SK-N-MC (cell line): ENCODE measurements around the gene PPM1K.

ENCODE experiments used
- DNase-seq: peaks from one replicate; pipeline ENCODE4 v3.0.0-alpha.2; 2011; ENCODE audit warnings: low read depth, low spot score
- H3K27ac ChIP-seq: fragments of 200-600 bp; sonication (generic); 2 replicates; pipeline ENCODE4 v1.5.1; 2016; ENCODE audit warnings: mixed run types
- H3K36me3 ChIP-seq: fragments of 200-600 bp; sonication (generic); 2 replicates; pipeline ENCODE4 v1.6.1; 2017; ENCODE audit warnings: antibody characterized with exemption, low read length, mixed read lengths; ENCODE audit not compliant: insufficient read depth
- H3K4me3 ChIP-seq: fragments of 200-600 bp; sonication (generic); 2 replicates; pipeline ENCODE4 v1.5.1; 2016
- H3K9ac ChIP-seq: fragments of 200-600 bp; sonication (generic); 2 replicates; pipeline ENCODE4 v1.8.0; 2017; ENCODE audit warnings: mixed run types, mixed read lengths; ENCODE audit not compliant: insufficient read length
- H3K9me3 ChIP-seq: fragments of 200-600 bp; sonication (generic); 2 replicates; pipeline ENCODE4 v1.6.1; 2017; ENCODE audit warnings: low read depth, mild to moderate bottlenecking, antibody characterized with exemption, low read length, moderate library complexity, mixed read lengths
- EZH2 ChIP-seq: fragments of 200-600 bp; sonication (generic); IDR thresholded peaks from one replicate; pipeline ENCODE4 v1.6.1; 2017; ENCODE audit warnings: antibody characterized with exemption
- FOXP2 ChIP-seq: optimal IDR thresholded peaks from 2 replicates; pipeline ENCODE3; 2011; ENCODE audit warnings: mild to moderate bottlenecking, moderate library complexity; ENCODE audit not compliant: insufficient read depth; ENCODE audit errors: extremely low read length, control extremely low read depth
- POLR2AphosphoS5 ChIP-seq: IDR thresholded peaks from 2 replicates; pipeline ENCODE4 v1.6.1; 2012; ENCODE audit warnings: mild to moderate bottlenecking, low read depth, low read length, borderline replicate concordance

Gene PPM1K

DNA sequence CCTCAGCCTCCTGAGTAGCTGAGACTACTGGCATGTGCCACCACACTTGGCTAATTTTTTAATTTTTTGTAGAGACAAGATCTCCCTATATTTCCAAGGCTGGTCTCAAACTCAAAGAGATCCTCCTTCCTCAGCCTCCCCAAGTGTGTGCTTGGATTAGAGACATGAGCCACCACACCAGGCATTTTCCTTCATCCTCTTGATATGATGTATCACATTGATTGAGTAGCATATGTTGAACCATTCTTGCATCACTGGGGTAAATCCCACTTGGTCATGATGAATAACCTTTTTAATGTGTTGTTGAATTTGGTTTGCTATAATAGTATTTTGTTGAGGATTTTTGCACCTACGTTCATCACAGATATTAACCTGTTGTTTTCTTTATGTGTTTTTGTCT is 24.2 kb upstream of the PPM1K start:
- TF ChIP-seq FOXP2 (no peak), POLR2AphosphoS5 (no peak), EZH2 (no peak)
- H3K4me3 ChIP-seq: no peak overlapping the region
- H3K9me3 ChIP-seq: no peaks in the 10 kb centered on the region
- H3K36me3 ChIP-seq: no peaks in the 10 kb centered on the region
- DNase-seq: no peak
- no peak overlapping the region for H3K9ac ChIP-seq
- H3K27ac ChIP-seq: no peak overlapping the region

DNA sequence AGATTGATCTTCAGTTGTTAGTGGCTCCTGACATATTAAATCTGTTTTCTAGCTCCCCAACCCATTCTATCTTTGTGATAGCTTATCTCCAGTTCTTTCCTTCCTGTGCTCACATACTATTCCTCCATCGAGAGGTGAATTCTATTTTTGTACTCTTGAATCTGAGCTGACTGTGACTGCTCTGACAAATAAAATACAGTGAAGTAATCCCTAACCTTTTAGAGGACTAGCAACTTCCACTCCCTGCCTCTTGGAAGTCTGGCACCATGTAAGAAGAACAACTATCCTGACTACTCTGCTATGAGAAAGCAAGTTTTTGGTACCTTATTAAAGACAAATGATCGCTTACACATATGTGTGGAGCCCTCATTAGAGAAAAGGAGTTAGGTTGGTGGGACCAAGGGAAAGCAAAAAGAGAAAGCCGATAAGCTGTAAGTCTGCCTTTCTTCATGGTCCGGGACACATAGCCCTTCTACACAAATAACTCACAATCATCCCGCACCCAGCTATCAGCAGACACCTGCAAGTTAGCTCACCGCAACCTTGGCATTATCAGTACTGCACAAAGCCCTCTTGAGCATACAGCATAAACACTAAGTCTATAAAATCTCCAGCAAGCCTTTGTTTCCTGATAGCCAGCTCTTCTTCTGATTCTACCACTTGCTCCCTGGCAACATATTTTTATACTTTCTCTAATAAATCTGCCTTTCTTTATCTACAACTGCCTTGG is 13.5 kb upstream of the PPM1K start:
- TF ChIP-seq FOXP2 (no peak), POLR2AphosphoS5 (no peak), EZH2 (no peak)
- Histone ChIP-seq H3K9me3 (no peaks in the 10 kb centered on the region), H3K27ac (no peak overlapping the region), H3K4me3 (no peak overlapping the region), H3K9ac (no peak overlapping the region), H3K36me3 (no peaks in the 10 kb centered on the region)
- no peak for DNase-seq

DNA sequence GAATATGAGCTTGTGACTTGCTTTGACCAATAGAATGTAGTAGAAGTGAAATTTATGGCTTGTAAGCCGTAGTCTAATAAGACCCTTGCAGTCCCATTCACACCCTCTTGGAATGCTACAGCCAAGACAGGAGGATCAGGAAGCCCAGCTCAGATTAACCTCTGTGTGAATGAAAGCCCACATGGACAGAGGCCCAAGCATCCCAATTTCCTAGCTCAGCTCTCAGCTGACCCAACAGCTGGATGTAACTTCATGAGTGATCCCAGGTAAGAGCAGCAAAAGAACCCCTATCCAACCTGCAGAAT is 12.8 kb upstream of the PPM1K start:
- DNase-seq: no peak
- Histone ChIP-seq H3K4me3 (no peak overlapping the region), H3K27ac (no peak overlapping the region), H3K9ac (no peak overlapping the region), H3K9me3 (no peaks in the 10 kb centered on the region), H3K36me3 (no peaks in the 10 kb centered on the region)
- TF ChIP-seq EZH2 (no peak), FOXP2 (no peak), POLR2AphosphoS5 (no peak)

DNA sequence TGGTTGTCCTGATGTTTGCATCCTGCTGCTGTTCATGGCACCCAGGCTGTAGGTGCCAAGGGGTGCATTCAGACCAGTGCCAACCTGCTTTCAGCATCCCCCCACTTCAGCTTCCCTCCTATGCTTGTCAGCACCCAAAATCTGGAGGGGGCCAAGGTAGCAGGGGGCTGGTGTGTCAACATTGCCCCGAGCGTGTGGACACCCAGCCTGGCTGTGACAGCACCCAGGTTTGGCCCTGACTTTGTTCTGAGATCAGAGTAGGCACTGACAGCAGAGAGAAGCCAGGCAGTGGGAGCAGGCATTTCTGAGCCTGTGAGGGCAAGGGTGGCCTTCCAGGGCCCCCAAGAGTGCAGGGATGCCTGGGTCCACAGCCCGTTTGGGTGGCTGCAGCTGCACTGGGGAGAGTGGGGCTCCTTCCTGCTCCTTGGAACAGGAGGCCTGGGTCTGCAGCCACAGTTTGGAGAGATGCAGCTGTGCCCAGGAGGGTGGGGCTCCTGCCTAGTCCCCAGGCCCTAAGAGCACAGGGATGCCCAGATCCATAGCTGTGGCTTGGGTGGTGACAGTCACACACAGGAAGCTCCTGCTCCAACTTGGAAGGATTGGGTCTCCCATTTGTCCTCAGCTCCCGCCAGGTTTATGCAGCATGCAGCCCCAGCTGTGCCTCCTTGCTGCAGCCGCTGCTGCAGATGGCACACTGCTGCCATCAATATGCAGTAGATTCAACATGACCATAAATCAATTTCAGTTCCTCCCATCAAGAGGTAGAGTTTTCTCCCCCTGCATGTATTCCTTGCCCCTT is 12.3 kb upstream of the PPM1K start:
- Histone ChIP-seq H3K9me3 (no peaks in the 10 kb centered on the region), H3K36me3 (no peaks in the 10 kb centered on the region), H3K27ac (no peak overlapping the region), H3K9ac (no peak overlapping the region), H3K4me3 (no peak overlapping the region)
- TF ChIP-seq FOXP2: no peak
- TF ChIP-seq POLR2AphosphoS5: no peak
- TF ChIP-seq EZH2: no peak
- no peak for DNase-seq

DNA sequence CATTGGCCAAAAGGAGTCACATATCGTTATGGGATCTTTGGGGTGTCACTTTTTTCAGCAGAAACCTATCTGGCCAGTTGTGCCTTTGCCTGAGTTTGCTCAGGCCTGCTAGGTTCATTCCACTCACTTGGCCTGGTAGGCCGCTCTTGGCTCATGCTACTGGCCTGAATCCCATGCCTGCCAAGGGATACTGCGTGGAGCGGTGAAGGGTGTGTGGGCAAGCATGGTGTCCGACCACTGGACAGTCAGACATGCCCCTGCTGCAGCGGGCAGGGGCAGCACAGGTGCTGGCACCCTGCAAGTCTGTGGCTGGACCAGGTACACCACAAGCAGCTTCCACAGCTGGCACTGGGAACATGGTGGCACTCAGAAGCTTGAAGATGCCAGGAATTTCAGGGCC is 11.3 kb upstream of the PPM1K start:
- Histone ChIP-seq H3K9ac (no peak overlapping the region), H3K4me3 (no peak overlapping the region), H3K36me3 (no peaks in the 10 kb centered on the region), H3K27ac (no peak overlapping the region), H3K9me3 (no peaks in the 10 kb centered on the region)
- TF ChIP-seq EZH2: no peak
- no peak for TF ChIP-seq FOXP2
- no peak for TF ChIP-seq POLR2AphosphoS5
- DNase-seq: no peak

DNA sequence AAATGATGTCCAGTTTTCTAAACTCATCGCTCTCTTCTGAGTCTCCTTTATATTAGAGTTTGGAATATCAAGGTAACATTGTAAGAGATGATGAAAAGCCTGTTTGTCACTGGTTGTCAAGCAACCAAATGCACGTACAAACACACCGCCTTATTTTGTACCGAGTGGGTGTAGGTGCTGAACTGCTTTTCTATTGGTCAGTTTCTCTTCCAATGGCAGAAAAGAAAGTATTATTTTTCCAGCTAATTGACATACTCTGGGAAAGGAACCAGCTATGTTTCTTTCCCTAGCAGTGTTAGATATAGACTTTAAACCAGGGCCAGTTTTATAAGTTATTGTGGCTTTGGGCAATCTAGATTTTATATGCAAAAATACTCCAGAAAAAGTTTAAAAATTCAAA is 6.6 kb upstream of the PPM1K start:
- no peak overlapping the region for H3K27ac ChIP-seq
- H3K36me3 ChIP-seq: no peaks in the 10 kb centered on the region
- no peak for DNase-seq
- H3K9ac ChIP-seq: no peak overlapping the region
- no peak overlapping the region for H3K4me3 ChIP-seq
- no peaks in the 10 kb centered on the region for H3K9me3 ChIP-seq
- TF ChIP-seq FOXP2: no peak
- TF ChIP-seq EZH2: no peak
- no peak for TF ChIP-seq POLR2AphosphoS5

DNA sequence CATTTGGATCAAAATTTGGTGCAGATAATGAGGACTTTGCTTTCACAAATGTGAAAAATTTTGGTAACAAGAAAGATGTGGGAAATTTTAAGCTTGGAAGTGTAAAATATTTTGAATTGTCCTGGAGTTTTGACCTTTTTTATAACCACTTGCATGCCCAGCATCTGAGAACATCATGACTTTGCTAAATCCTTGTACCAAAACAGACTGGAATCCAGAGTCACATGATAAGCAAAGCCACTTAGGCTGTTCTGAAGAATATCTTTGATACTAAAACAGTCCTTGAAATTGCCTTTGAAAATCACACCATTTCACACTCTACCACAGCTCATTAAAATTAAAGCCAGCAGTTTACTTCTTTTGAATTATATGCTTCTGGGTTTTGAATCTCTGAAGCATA is 2.5 kb upstream of the PPM1K start:
- DNase-seq: no peak
- no peaks in the 10 kb centered on the region for H3K9me3 ChIP-seq
- H3K36me3 ChIP-seq: no peaks in the 10 kb centered on the region
- TF ChIP-seq POLR2AphosphoS5: no peak
- TF ChIP-seq EZH2: no peak
- TF ChIP-seq FOXP2: no peak
- H3K27ac ChIP-seq: no peak overlapping the region
- no peak overlapping the region for H3K9ac ChIP-seq
- no peak overlapping the region for H3K4me3 ChIP-seq

DNA sequence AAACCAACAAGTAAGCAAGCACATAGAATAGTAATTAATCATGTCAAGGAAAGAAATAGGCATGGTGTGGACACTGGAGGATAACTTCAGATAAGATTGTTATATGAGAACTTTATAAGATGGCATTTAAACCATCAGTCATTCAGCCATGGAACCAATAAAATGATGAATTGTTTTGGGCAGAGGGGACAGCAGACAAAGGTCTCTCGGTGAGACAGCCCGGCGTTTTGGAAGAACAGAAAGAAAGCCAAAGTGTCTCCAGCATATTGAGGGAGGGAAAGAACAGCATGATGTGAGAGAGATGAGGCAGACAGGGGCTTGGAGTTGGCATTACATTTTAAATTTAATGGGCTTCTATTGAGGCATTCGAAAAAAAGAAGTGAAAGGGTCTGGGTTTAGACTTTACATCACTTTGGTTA is 883 bp upstream of the PPM1K start:
- no peaks in the 10 kb centered on the region for H3K36me3 ChIP-seq
- DNase-seq: no peak
- no peaks in the 10 kb centered on the region for H3K9me3 ChIP-seq
- H3K9ac ChIP-seq: no peak overlapping the region
- no peak for TF ChIP-seq FOXP2
- TF ChIP-seq POLR2AphosphoS5: no peak
- TF ChIP-seq EZH2: no peak
- H3K4me3 ChIP-seq: peak overlapping the region; percentile 97
- no peak overlapping the region for H3K27ac ChIP-seq
